ENCODE results near the gene PLEKHO2. TPM values are rescaled to one million over a fixed set of nuclear protein-coding genes. Genes with fewer than 3 reads are reported as not detected.

PLEKHO2 gene
- total RNA-seq, 5 donors from 2014 or later (not counting 1 experiment from before 2014, with no cell fraction given): 9.2 to 22.7 (median 17.1) TPM

- WGBS (ENCODE audit: insufficient coverage): 96% methylated on average over 5 of the region's 6 CpGs
- POLR2A ChIA-PET: interaction anchor here (0.6 to 1.0 kb wide), 2 partner anchors 53 to 58 kb away, joined by 3 read pairs; no protein-coding TSS in a partner anchor
- H3K27ac Mint-ChIP-seq: no peak overlapping the region
Measured at GRCh38 chr15:64888336-64888735, 46.6 kb downstream of the PLEKHO2 start.

GRCh38 chr15:64891561-64891960 is 49.8 kb downstream of the PLEKHO2 start:
- Histone ChIP-seq H3K9me3 (no peaks in the 10 kb centered on the region), H3K27ac (ENCODE audit: low read length) (peak overlapping the region; percentile 82), H3K4me1 (ENCODE audit: control insufficient read depth in 1 of 2, extremely low read depth in 1 of 2, insufficient read depth in 2 of 2, low read length in 2 of 2) (peaks cover 52 to 57% of the 10 kb centered on the region in 2 experiments), H3K36me3 (ENCODE audit: control insufficient read depth in 2 of 2, extremely low read depth in 1 of 2, insufficient read depth in 1 of 2, low read length in 1 of 2) (no peaks in the 10 kb centered on the region), H3K4me3 (ENCODE audit: control insufficient read depth in 1 of 2, extremely low read depth in 1 of 2, low read length in 1 of 2) (no peak overlapping the region), H3K27me3 (replicated peaks in 1 of 2; ENCODE audit: control insufficient read depth in 2 of 2, extremely low read depth in 1 of 2, insufficient read depth in 2 of 2, low read length in 1 of 2) (no peaks in the 10 kb centered on the region)
- no peaks in the 10 kb centered on the region for H3K27me3 Mint-ChIP-seq
- H3K36me3 Mint-ChIP-seq: no peaks in the 10 kb centered on the region
- no peaks in the 10 kb centered on the region for H3K9me3 Mint-ChIP-seq
- POLR2A ChIA-PET: interaction anchor here (0.6 to 0.7 kb wide), 3 partner anchors 8 to 205 kb away, joined by 3 to 5 read pairs (median 4); no protein-coding TSS in a partner anchor
- peaks cover 57 to 58% (median 58%) of the 10 kb centered on the region in 3 donors for H3K4me1 Mint-ChIP-seq
- no peak for DNase-seq
- H3K4me3 Mint-ChIP-seq: peak overlapping the region in 1 of 3 donors; percentile 97
- CTCF ChIA-PET: interaction anchor here in 1 of 2 donors (0.6 to 1.4 kb wide), 2 partner anchors 13 to 163 kb away, joined by 3 read pairs; no protein-coding TSS in a partner anchor
- ATAC-seq (replicated peaks in 1 of 4): no peak
- peak overlapping the region; percentile 97 for H3K27ac Mint-ChIP-seq

More at GRCh38 chr15:64888336-64888735, 46.6 kb downstream of the PLEKHO2 start:
- Histone ChIP-seq H3K9me3 (no peaks in the 10 kb centered on the region), H3K4me1 (ENCODE audit: control insufficient read depth in 1 of 2, extremely low read depth in 1 of 2, insufficient read depth in 2 of 2, low read length in 2 of 2) (peaks cover 34 to 35% of the 10 kb centered on the region in 2 experiments), H3K27me3 (replicated peaks in 1 of 2; ENCODE audit: control insufficient read depth in 2 of 2, extremely low read depth in 1 of 2, insufficient read depth in 2 of 2, low read length in 1 of 2) (no peaks in the 10 kb centered on the region), H3K27ac (ENCODE audit: low read length) (no peak overlapping the region), H3K36me3 (ENCODE audit: control insufficient read depth in 2 of 2, extremely low read depth in 1 of 2, insufficient read depth in 1 of 2, low read length in 1 of 2) (no peaks in the 10 kb centered on the region), H3K4me3 (ENCODE audit: control insufficient read depth in 1 of 2, extremely low read depth in 1 of 2, low read length in 1 of 2) (no peak overlapping the region)
- H3K4me3 Mint-ChIP-seq: no peak overlapping the region
- DNase-seq (no peak), ATAC-seq (replicated peaks in 1 of 4) (no peak)
- H3K27me3 Mint-ChIP-seq: no peaks in the 10 kb centered on the region
- peaks cover 36 to 40% (median 39%) of the 10 kb centered on the region in 3 donors for H3K4me1 Mint-ChIP-seq
- CTCF ChIA-PET: interaction anchor here in 1 of 2 donors (0.6 to 1.3 kb wide), 2 partner anchors 16 to 55 kb away, joined by 3 to 5 read pairs; no protein-coding TSS in a partner anchor
- no peaks in the 10 kb centered on the region for H3K9me3 Mint-ChIP-seq
- H3K36me3 Mint-ChIP-seq: no peaks in the 10 kb centered on the region

GRCh38 chr15:64892847-64893403 is 51.2 kb downstream of the PLEKHO2 start:
- ChIA-PET CTCF (interaction anchor here (0.6 to 2.9 kb wide), 8 partner anchors 11 to 165 kb away, joined by 3 to 42 read pairs (median 4); no protein-coding TSS in a partner anchor), POLR2A (interaction anchor here in 1 of 2 donors (0.6 kb wide), 1 partner anchor 752 kb away, joined by 3 read pairs; no protein-coding TSS in a partner anchor)
- Mint-ChIP-seq H3K4me3 (peak overlapping the region; percentile 81 to 97 (median 82)), H3K27me3 (no peaks in the 10 kb centered on the region), H3K27ac (peak overlapping the region; percentile 97), H3K4me1 (peaks cover 64 to 71% (median 66%) of the 10 kb centered on the region in 3 donors), H3K36me3 (no peaks in the 10 kb centered on the region), H3K9me3 (no peaks in the 10 kb centered on the region)
- H3K4me1 ChIP-seq (ENCODE audit: control insufficient read depth in 1 of 2, extremely low read depth in 1 of 2, insufficient read depth in 2 of 2, low read length in 2 of 2): peaks cover 52 to 70% of the 10 kb centered on the region in 2 experiments
- peak overlapping the region; percentile 82 for H3K27ac ChIP-seq (ENCODE audit: low read length)
- WGBS (ENCODE audit: insufficient coverage): 32% methylated on average over 6 of the region's 8 CpGs
- no peak for ATAC-seq (replicated peaks in 1 of 4)
- no peaks in the 10 kb centered on the region for H3K27me3 ChIP-seq (replicated peaks in 1 of 2; ENCODE audit: control insufficient read depth in 2 of 2, extremely low read depth in 1 of 2, insufficient read depth in 2 of 2, low read length in 1 of 2)
- H3K4me3 ChIP-seq (ENCODE audit: control insufficient read depth in 1 of 2, extremely low read depth in 1 of 2, low read length in 1 of 2): no peak overlapping the region
- H3K36me3 ChIP-seq (ENCODE audit: control insufficient read depth in 2 of 2, extremely low read depth in 1 of 2, insufficient read depth in 1 of 2, low read length in 1 of 2): no peaks in the 10 kb centered on the region
- H3K9me3 ChIP-seq: no peaks in the 10 kb centered on the region
- DNase-seq: peak in 1 of 35 experiments; percentile 51

- peak overlapping the region; percentile 81 to 97 (median 82) for H3K4me3 Mint-ChIP-seq
- WGBS (ENCODE audit: insufficient coverage): 3% methylated on average over 37 of the region's 44 CpGs
- ChIA-PET POLR2A (interaction anchor here (0.5 to 1.6 kb wide), 8 partner anchors 10 to 752 kb away, joined by 3 to 8 read pairs (median 4); partner anchors contain the start of gene RNU5B-1 (in 1 of the 2)), CTCF (interaction anchor here (0.5 to 2.9 kb wide), 17 partner anchors 8 to 1800 kb away, joined by 3 to 42 read pairs (median 4); partner anchors contain the start of gene RNU5B-1 (in 1 of the 2))
- peaks cover 66 to 75% (median 72%) of the 10 kb centered on the region in 3 donors for H3K4me1 Mint-ChIP-seq
- no peaks in the 10 kb centered on the region for H3K27me3 ChIP-seq (replicated peaks in 1 of 2; ENCODE audit: control insufficient read depth in 2 of 2, extremely low read depth in 1 of 2, insufficient read depth in 2 of 2, low read length in 1 of 2)
- peak overlapping the region; percentile 97 for H3K27ac Mint-ChIP-seq
- peaks cover 52 to 71% of the 10 kb centered on the region in 2 experiments for H3K4me1 ChIP-seq (ENCODE audit: control insufficient read depth in 1 of 2, extremely low read depth in 1 of 2, insufficient read depth in 2 of 2, low read length in 2 of 2)
- peak overlapping the region; percentile 82 for H3K27ac ChIP-seq (ENCODE audit: low read length)
- H3K36me3 ChIP-seq (ENCODE audit: control insufficient read depth in 2 of 2, extremely low read depth in 1 of 2, insufficient read depth in 1 of 2, low read length in 1 of 2): no peaks in the 10 kb centered on the region
- DNase-seq (peak; percentile 83 to 96 (median 92)), ATAC-seq (replicated peaks in 1 of 4) (peak; percentile 75 to 81 (median 80))
- H3K4me3 ChIP-seq (ENCODE audit: control insufficient read depth in 1 of 2, extremely low read depth in 1 of 2, low read length in 1 of 2): peak overlapping the region; percentile 38 to 48
- H3K9me3 Mint-ChIP-seq: no peaks in the 10 kb centered on the region
- no peaks in the 10 kb centered on the region for H3K9me3 ChIP-seq
- no peaks in the 10 kb centered on the region for H3K27me3 Mint-ChIP-seq
- no peaks in the 10 kb centered on the region for H3K36me3 Mint-ChIP-seq
Measured at GRCh38 chr15:64893481-64894394, 52.0 kb downstream of the PLEKHO2 start.

- Mint-ChIP-seq H3K27me3 (no peaks in the 10 kb centered on the region), H3K4me3 (peak overlapping the region; percentile 81 to 97 (median 82)), H3K9me3 (no peaks in the 10 kb centered on the region), H3K27ac (peak overlapping the region; percentile 97), H3K36me3 (peaks cover 5% of the 10 kb centered on the region), H3K4me1 (peaks cover 66 to 79% (median 72%) of the 10 kb centered on the region in 3 donors)
- CTCF ChIA-PET: interaction anchor here (0.5 to 2.9 kb wide), 26 partner anchors 8 to 1799 kb away, joined by 3 to 42 read pairs (median 4); partner anchors contain the start of genes PIF1 (in 1 of the 2) and RNU5B-1 (in 1 of the 2)
- ATAC-seq (replicated peaks in 1 of 4) (peak; percentile 77 to 79 (median 78)), DNase-seq (peak; percentile 66 to 96 (median 90))
- 1% methylated on average over 12 of the region's 20 CpGs for WGBS (ENCODE audit: insufficient coverage)
- H3K4me1 ChIP-seq (ENCODE audit: control insufficient read depth in 1 of 2, extremely low read depth in 1 of 2, insufficient read depth in 2 of 2, low read length in 2 of 2): peaks cover 52 to 71% of the 10 kb centered on the region in 2 experiments
- no peaks in the 10 kb centered on the region for H3K9me3 ChIP-seq
- H3K36me3 ChIP-seq (ENCODE audit: control insufficient read depth in 2 of 2, extremely low read depth in 1 of 2, insufficient read depth in 1 of 2, low read length in 1 of 2): peaks cover 0 to 3% of the 10 kb centered on the region in 2 donors
- H3K27me3 ChIP-seq (replicated peaks in 1 of 2; ENCODE audit: control insufficient read depth in 2 of 2, extremely low read depth in 1 of 2, insufficient read depth in 2 of 2, low read length in 1 of 2): no peaks in the 10 kb centered on the region
- H3K4me3 ChIP-seq (ENCODE audit: control insufficient read depth in 1 of 2, extremely low read depth in 1 of 2, low read length in 1 of 2): peak overlapping the region; percentile 48 to 51
- POLR2A ChIA-PET: interaction anchor here (0.5 to 1.6 kb wide), 6 partner anchors 9 to 717 kb away, joined by 3 to 7 read pairs (median 4); partner anchors contain the start of gene RNU5B-1 (in 1 of the 2)
- H3K27ac ChIP-seq (ENCODE audit: low read length): peak overlapping the region; percentile 82
Measured at GRCh38 chr15:64894395-64895056, 52.8 kb downstream of the PLEKHO2 start.

Data from T-cell (primary cell).